Measurements from ENCODE around the gene CLDN4.

DNA sequence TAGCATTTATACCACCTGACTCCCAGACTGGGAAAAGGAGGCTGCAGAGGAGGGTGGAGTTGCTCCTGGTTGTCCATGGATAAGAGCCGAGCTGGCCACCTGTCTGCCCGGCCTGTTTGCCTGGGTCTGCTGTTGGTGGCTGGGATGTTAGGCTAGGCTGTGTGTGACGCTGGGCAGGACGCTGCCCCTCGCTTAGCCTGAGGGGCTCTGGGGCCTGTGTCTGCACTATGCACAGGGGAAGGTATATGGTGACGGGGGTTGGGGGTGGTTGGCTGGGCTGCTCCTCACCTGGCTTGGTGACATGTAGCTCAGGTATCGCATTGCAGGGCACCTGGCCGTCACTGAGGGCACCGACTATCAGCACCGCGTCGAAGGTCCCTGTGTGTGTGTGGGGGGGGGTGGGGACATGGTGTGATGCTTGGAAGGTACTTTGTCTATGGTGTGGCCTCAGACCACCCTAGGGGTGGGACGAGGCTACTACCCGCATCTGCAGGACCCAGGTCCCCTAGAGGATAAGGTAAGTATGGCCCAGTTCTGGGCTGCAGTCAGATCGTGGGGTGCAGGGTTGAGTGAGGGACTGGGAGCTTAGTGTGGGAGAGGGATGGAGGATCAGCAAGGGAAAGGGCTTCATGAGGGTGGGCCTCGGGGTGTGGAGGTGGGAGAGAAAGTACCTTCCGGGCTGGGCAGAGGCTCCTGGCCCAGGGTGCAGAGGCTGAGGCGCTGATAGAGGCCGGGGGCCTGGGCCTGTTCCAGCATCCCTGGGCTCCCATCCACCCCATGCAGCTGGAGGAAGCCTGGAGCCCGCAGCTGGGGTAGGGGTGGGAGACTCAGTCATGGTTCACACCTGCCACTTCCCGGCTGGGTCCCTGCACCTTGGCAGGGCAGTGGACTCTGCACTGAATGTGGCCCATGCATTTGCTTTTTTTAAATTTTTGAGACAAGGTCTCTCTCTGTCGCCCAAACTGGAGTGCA, 9.2 kb downstream of the CLDN4 start:
- TF ChIP-seq, protein P1, sequence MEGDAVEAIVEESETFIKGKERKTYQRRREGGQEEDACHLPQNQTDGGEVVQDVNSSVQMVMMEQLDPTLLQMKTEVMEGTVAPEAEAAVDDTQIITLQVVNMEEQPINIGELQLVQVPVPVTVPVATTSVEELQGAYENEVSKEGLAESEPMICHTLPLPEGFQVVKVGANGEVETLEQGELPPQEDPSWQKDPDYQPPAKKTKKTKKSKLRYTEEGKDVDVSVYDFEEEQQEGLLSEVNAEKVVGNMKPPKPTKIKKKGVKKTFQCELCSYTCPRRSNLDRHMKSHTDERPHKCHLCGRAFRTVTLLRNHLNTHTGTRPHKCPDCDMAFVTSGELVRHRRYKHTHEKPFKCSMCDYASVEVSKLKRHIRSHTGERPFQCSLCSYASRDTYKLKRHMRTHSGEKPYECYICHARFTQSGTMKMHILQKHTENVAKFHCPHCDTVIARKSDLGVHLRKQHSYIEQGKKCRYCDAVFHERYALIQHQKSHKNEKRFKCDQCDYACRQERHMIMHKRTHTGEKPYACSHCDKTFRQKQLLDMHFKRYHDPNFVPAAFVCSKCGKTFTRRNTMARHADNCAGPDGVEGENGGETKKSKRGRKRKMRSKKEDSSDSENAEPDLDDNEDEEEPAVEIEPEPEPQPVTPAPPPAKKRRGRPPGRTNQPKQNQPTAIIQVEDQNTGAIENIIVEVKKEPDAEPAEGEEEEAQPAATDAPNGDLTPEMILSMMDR (IDR thresholded peaks at IDR 0.05): no peak
- no peak for TF ChIP-seq ZFX (IDR thresholded peaks at IDR 0.05; ENCODE audit: borderline replicate concordance)
